HCT116 (cell line): Measurements from ENCODE around the gene CLSTN1. TPM values are rescaled to one million over a fixed set of nuclear protein-coding genes. Genes with fewer than 3 reads are reported as not detected.

Experiments used
- ATAC-seq: fragments of 200-7000 bp; cut with Tn5 transposase; 2 replicates; pipeline ENCODE4 v1.9.1; 2020; ENCODE audit warnings: mild to moderate bottlenecking, moderate library complexity
- BruUV-seq: library from RNA; stranded (reverse); fragments of 400-500 nt; replicated peaks from 2 replicates; lab custom pipeline; 2021; lab: Mats Ljungman, UMichigan
- CTCF ChIA-PET: fragments of 300-600 bp; sonication (Branson Sonifier 250); formaldehyde crosslinking; loops from one replicate; lab custom pipeline; 2021; ENCODE audit warnings: antibody characterized with exemption; lab: Charles Lee
- POLR2A ChIA-PET: fragments of 300-600, 350-600 bp; sonication (Branson Sonifier 250); formaldehyde crosslinking; loops from one replicate; lab custom pipeline; 2021; ENCODE audit warnings: antibody characterized with exemption; lab: Charles Lee
- RAD21 ChIA-PET, 2 experiments: fragments of 300-600 bp; sonication (Branson Sonifier 250); formaldehyde crosslinking; loops; one replicate each; lab custom pipeline; 2023; ENCODE audit warnings: low total read pairs in 2 of 2; ENCODE audit not compliant: uncharacterized antibody in 2 of 2, unreplicated experiment in 2 of 2, low non-redundant PET in 1 of 2; lab: Charles Lee
- DNase-seq: peaks from one replicate; pipeline ENCODE4 v3.0.0-alpha.2; 2010; ENCODE audit warnings: low read depth, low spot score
- H2AFZ ChIP-seq: fragments of 200-600 bp; shearing (Covaris generic), sonication (generic); 2 replicates; pipeline ENCODE4 v1.6.1; 2017; ENCODE audit warnings: low read depth, mixed run types, mixed read lengths, antibody characterized with exemption, low read length; ENCODE audit not compliant: poor library complexity, severe bottlenecking
- H3K27ac ChIP-seq: 2 replicates; pipeline ENCODE4 v1.5.1; 2012; ENCODE audit warnings: low read depth, low read length
- H3K27me3 ChIP-seq: fragments of 200-600 bp; sonication (generic); 2 replicates; pipeline ENCODE4 v1.6.1; 2016; ENCODE audit warnings: mixed run types, low read length, mixed read lengths; ENCODE audit not compliant: insufficient read depth
- H3K36me3 ChIP-seq, 2 experiments: fragments of 200-500 bp in 1 of 2; fragments of 200-600 bp in 1 of 2; sonication (Bioruptor generic) in 1 of 2; sonication (generic) in 1 of 2; 2 replicates each; pipeline versions ENCODE4 v1.5.1 to v1.6.1; 2014 to 2016; ENCODE audit warnings: low read length in 2 of 2, inconsistent platforms in 1 of 2, mixed read lengths in 1 of 2, mixed run types in 1 of 2; ENCODE audit not compliant: insufficient read depth in 2 of 2, control insufficient read depth in 1 of 2
- H3K4me1 ChIP-seq, 2 experiments: fragments of 200-600 bp in 1 of 2; sonication (generic) in 1 of 2; 2 replicates each; pipeline versions ENCODE4 v1.5.1 to v1.6.1; 2012 to 2017; ENCODE audit warnings: low read length in 2 of 2, inconsistent platforms in 1 of 2, mild to moderate bottlenecking in 1 of 2, mixed read lengths in 1 of 2, mixed run types in 1 of 2, moderate library complexity in 1 of 2; ENCODE audit not compliant: insufficient read depth in 2 of 2, control insufficient read depth in 1 of 2
- H3K4me2 ChIP-seq: fragments of 200-600 bp; sonication (generic); 2 replicates; pipeline ENCODE4 v1.6.1; 2017; ENCODE audit warnings: mixed run types, low read length, mixed read lengths
- H3K4me3 ChIP-seq, 2 experiments: fragments of 200-600 bp in 1 of 2; sonication (generic) in 1 of 2; replicated peaks in 1 of 2; 2 replicates each; pipeline ENCODE4 v1.5.1; 2011 to 2016; ENCODE audit warnings: low read length in 2 of 2, control low read depth in 1 of 2, low read depth in 1 of 2, mild to moderate bottlenecking in 1 of 2, mixed read lengths in 1 of 2, mixed run types in 1 of 2
- H3K79me2 ChIP-seq: fragments of 200-600 bp; sonication (generic); 2 replicates; pipeline ENCODE4 v1.6.1; 2017; ENCODE audit warnings: mild to moderate bottlenecking, mixed run types, low read length, moderate library complexity, mixed read lengths; ENCODE audit not compliant: insufficient read depth
- H3K9ac ChIP-seq: fragments of 200-600 bp; sonication (generic); 2 replicates; pipeline ENCODE4 v1.6.1; 2016; ENCODE audit warnings: low read length, mixed read lengths
- H3K9me2 ChIP-seq: fragments of 200-600 bp; sonication (generic), shearing (Covaris generic); 2 replicates; pipeline ENCODE4 v1.6.1; 2017; ENCODE audit warnings: mixed run types, mild to moderate bottlenecking, moderate library complexity; ENCODE audit not compliant: insufficient read depth
- H3K9me3 ChIP-seq, 2 experiments: fragments of 200-500 bp in 1 of 2; fragments of 200-600 bp in 1 of 2; sonication (Bioruptor generic) in 1 of 2; sonication (generic) in 1 of 2; 2 replicates each; pipeline ENCODE4 v1.6.1; 2014 to 2017; ENCODE audit warnings: low read length in 2 of 2, mixed read lengths in 2 of 2, inconsistent platforms in 1 of 2, low read depth in 1 of 2, mild to moderate bottlenecking in 1 of 2, mixed run types in 1 of 2, moderate library complexity in 1 of 2; ENCODE audit not compliant: control insufficient read depth in 1 of 2, insufficient read depth in 1 of 2
- H4K20me1 ChIP-seq: fragments of 200-600 bp; sonication (generic), shearing (Covaris generic); 2 replicates; pipeline ENCODE4 v1.6.1; 2017; ENCODE audit warnings: mixed run types, mild to moderate bottlenecking, moderate library complexity; ENCODE audit not compliant: insufficient read depth
- CTCF ChIP-seq, 3 experiments: fragments of 200-600 bp in 1 of 3; sonication (generic) in 1 of 3; IDR thresholded peaks in 2 of 3; conservative IDR thresholded peaks in 1 of 3; 2 replicates each; pipeline ENCODE4 v1.5.1; 2012 to 2017; ENCODE audit warnings: low read depth in 2 of 3, low read length in 2 of 3, antibody characterized with exemption in 1 of 3, borderline replicate concordance in 1 of 3, control low read depth in 1 of 3, mild to moderate bottlenecking in 1 of 3, mixed read lengths in 1 of 3, mixed run types in 1 of 3, moderate library complexity in 1 of 3; ENCODE audit not compliant: insufficient read depth in 1 of 3
- EZH2phosphoT487 ChIP-seq: fragments of 200-600 bp; IDR thresholded peaks from 2 replicates; pipeline ENCODE4 v1.6.1; 2018; ENCODE audit warnings: antibody characterized with exemption, borderline replicate concordance
- FOSL1 ChIP-seq: IDR thresholded peaks from 2 replicates; pipeline ENCODE4 v1.6.1; 2012; ENCODE audit warnings: low read depth
- JUND ChIP-seq: IDR thresholded peaks from 2 replicates; pipeline ENCODE4 v1.6.1; 2012
- MAX ChIP-seq: IDR thresholded peaks from 2 replicates; pipeline ENCODE4 v1.6.1; 2012
- RAD21 ChIP-seq: IDR thresholded peaks from 2 replicates; pipeline ENCODE4 v1.6.1; 2012; ENCODE audit warnings: low read depth, mild to moderate bottlenecking
- REST ChIP-seq: IDR thresholded peaks from 2 replicates; pipeline ENCODE4 v1.6.1; 2012; ENCODE audit warnings: low read depth
- SIN3A ChIP-seq: IDR thresholded peaks from 2 replicates; pipeline ENCODE4 v1.6.1; 2012; ENCODE audit warnings: low read depth
- SP1 ChIP-seq: IDR thresholded peaks from 2 replicates; pipeline ENCODE4 v1.6.1; 2012; ENCODE audit warnings: low read depth
- SRF ChIP-seq: IDR thresholded peaks from 2 replicates; pipeline ENCODE4 v1.6.1; 2012; ENCODE audit warnings: low read depth
- YY1 ChIP-seq: IDR thresholded peaks from 2 replicates; pipeline ENCODE4 v1.6.1; 2011; ENCODE audit warnings: low read length, low read depth, moderate library complexity, mild to moderate bottlenecking; ENCODE audit not compliant: insufficient replicate concordance; ENCODE audit errors: extremely low read depth
- ZBTB33 ChIP-seq: IDR thresholded peaks from 2 replicates; pipeline ENCODE4 v1.6.1; 2011; ENCODE audit warnings: mild to moderate bottlenecking, low read length, moderate library complexity; ENCODE audit not compliant: insufficient replicate concordance; ENCODE audit errors: extremely low read depth
- intact Hi-C: fragments of 100-400 bp; cut with micrococcal nuclease; formaldehyde crosslinking; loops from 2 replicates; pipeline ENCODE4 v1.10.0; 2022
- total RNA-seq: library from RNA; stranded (reverse); gene quantifications from one replicate; pipeline ENCODE4 v1.2.1, GENCODE V29; 2021; ENCODE audit not compliant: unreplicated experiment

The CLSTN1 gene
- total RNA-seq, 1 experiment from 2014 or later: 113 TPM

- Histone ChIP-seq H3K27ac (peak overlapping the region; percentile 51), H3K4me1 (peaks cover 21 to 38% of the 10 kb centered on the region in 2 experiments), H2AFZ (peak overlapping the region; percentile 63)
- RAD21 ChIA-PET: no interaction called here
- TF ChIP-seq RAD21: no peak
- TF ChIP-seq YY1: no peak
- TF ChIP-seq SP1: no peak
- no peak for TF ChIP-seq MAX
- no peak for TF ChIP-seq REST
- no peak for TF ChIP-seq JUND
- TF ChIP-seq SRF: no peak
- TF ChIP-seq ZBTB33: no peak
- TF ChIP-seq EZH2phosphoT487: no peak
- TF ChIP-seq FOSL1: no peak
- TF ChIP-seq CTCF (IDR thresholded peaks at IDR 0.05 in 2 of 3, conservative IDR thresholded peaks at IDR 0.05 in 1 of 3; ENCODE audit: borderline replicate concordance in 1 of 3, insufficient read depth in 1 of 3, low read depth in 2 of 3, low read length in 2 of 3): no peak
- TF ChIP-seq SIN3A: no peak
- TF ChIP-seq, all 23 proteins: peak for 0
- Histone ChIP-seq H3K4me3 (no peak overlapping the region), H4K20me1 (peaks cover 9% of the 10 kb centered on the region; the same call in 1 of the 2 replicates), H3K9me3 (no peaks in the 10 kb centered on the region), H3K27me3 (no peaks in the 10 kb centered on the region), H3K9me2 (no peaks in the 10 kb centered on the region), H3K4me2 (peak overlapping the region; percentile 77), H3K79me2 (peaks cover 22% of the 10 kb centered on the region), H3K9ac (peak overlapping the region; percentile 22; the same call in 1 of the 2 replicates), H3K36me3 (no peaks in the 10 kb centered on the region)
- BruUV-seq: no TSS peak
- ATAC-seq: no peak
- intact Hi-C loops: loop anchor here (5.0 kb wide), 1 partner anchor 41 kb away; no protein-coding TSS in a partner anchor
- DNase-seq: no peak
- POLR2A ChIA-PET: no interaction called here
- CTCF ChIA-PET: interaction anchor here (1.3 kb wide), 1 partner anchor 41 kb away, joined by 3 read pairs; no protein-coding TSS in a partner anchor
These were observed 2.3 kb upstream of the CLSTN1 start for GRCh38 chr1:9826087-9826486.
